ENCODE data around the gene CYP27C1.

The CYP27C1 gene

GRCh38 chr2:127146820-127147502 is 73.1 kb downstream of the CYP27C1 start:
- no peak for DNase-seq

- no peak for DNase-seq
These were observed 73.9 kb downstream of the CYP27C1 start for GRCh38 chr2:127146071-127146725.

- DNase-seq: no peak
These were observed 74.7 kb downstream of the CYP27C1 start for GRCh38 chr2:127145280-127145895.

DNA sequence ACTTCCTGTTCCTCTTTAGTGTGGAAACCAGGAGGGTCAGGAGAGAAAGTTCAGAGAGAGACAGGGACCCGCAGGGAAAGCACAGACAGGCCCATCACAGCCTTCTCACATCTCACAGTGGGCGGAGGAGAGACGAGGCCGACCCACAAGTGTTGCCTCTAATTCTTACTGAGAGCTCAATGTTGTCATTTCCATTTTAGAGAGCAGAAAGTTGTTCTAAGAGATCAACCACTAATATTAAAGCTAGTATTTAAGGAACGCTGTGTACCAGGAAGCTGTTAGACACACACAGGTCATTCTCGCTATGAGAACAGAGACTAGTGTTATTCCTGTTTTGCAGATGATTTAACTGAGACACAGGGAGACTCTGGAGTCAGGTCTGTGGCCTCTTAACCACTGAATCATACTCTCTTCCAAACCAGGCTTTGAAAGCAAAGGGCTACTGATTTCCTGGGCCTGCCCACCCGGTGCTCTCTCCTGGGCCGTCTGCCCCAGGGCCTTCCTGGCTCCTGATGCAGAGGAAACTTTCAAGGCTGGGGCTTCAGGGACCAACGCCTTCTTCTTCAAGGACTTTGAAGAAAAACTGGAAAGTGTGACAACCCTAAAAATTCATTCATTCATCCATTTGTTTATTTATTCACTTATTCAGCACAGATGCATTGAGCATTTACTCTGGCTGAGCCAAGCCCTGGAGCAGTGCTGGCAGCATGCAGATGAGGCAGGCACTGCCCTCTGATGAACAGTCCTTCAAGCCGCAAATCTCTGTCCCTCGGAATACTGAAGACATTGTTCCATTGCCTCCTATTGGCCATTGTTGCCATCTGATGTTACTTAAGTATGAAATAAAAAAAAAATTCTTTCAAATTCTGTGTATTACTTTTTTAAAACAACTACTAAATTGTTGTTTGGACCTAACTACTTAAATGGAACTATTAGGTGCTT is 76.0 kb downstream of the CYP27C1 start:
- DNase-seq: no peak

DNA sequence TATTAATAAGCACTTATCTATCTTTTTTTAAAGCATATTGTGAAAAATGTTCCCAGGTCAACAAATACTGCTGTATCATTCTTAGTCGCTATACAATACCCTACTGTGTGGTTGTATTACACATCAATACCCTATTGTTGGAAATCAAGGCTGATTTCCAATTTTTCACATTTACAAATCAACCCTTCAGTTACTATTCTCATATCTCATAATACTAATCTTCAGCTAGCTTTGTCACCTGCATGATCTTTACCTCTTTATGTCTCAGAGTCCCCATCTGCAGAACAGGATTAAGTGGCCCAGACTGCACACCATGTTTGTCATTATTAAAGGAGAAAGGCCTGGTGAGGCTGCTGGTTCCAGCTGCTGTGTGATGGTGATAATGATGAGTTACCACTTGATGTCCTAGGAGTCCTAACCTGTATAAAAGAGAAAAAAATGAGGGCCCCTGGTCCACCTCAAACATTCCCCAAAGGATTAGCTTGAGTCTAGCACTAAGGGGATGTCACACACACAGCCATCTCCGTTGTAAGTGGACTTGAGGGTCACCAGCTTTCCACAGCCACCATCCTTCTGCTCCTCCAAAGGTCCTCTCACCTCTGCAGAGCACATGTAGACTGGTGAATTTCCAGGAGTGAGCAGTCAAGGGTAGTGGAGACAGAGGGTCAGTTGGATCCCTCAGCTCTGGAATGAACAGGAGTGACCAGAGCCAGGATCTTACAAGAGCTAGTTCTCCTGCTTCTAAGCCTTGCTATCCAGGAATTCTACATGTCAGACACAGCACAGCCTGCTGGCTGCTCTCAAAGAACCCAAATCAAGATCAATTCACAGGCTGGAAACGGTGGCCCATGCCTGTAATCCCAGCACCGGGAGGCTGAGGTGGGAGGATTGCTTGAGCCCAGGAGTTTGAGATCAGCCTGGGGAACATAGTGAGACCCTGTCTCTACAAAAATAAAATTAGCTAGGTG is 77.2 kb downstream of the CYP27C1 start:
- no peak for DNase-seq

- no peak for DNase-seq
These were observed 79.6 kb downstream of the CYP27C1 start for GRCh38 chr2:127140538-127140937.

DNA sequence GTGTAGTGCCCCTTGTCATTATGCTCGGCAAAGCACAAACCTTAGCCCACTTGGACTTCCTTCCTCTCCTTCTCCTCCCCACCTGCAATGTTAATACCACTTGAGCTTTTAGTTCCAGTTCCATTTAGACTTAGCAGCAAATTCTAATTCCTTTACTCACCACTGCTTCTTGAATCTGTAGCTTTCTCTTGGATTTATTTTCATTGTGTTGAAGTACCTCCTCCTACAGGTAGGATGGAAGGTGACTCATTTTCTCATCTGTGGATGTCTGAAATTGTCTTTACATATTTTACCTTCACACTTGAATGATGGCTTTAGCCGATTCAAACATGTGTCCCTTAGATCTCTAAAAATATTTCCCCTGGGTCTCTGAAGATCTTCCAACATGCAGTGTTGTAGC is 80.3 kb downstream of the CYP27C1 start:
- no peak for DNase-seq

- DNase-seq: no peak
These were observed 81.8 kb downstream of the CYP27C1 start for GRCh38 chr2:127138281-127138680.

- no peak for DNase-seq
These were observed 82.4 kb downstream of the CYP27C1 start for GRCh38 chr2:127137741-127138140.

- DNase-seq: no peak
These were observed 82.9 kb downstream of the CYP27C1 start for GRCh38 chr2:127137225-127137624.

DNA sequence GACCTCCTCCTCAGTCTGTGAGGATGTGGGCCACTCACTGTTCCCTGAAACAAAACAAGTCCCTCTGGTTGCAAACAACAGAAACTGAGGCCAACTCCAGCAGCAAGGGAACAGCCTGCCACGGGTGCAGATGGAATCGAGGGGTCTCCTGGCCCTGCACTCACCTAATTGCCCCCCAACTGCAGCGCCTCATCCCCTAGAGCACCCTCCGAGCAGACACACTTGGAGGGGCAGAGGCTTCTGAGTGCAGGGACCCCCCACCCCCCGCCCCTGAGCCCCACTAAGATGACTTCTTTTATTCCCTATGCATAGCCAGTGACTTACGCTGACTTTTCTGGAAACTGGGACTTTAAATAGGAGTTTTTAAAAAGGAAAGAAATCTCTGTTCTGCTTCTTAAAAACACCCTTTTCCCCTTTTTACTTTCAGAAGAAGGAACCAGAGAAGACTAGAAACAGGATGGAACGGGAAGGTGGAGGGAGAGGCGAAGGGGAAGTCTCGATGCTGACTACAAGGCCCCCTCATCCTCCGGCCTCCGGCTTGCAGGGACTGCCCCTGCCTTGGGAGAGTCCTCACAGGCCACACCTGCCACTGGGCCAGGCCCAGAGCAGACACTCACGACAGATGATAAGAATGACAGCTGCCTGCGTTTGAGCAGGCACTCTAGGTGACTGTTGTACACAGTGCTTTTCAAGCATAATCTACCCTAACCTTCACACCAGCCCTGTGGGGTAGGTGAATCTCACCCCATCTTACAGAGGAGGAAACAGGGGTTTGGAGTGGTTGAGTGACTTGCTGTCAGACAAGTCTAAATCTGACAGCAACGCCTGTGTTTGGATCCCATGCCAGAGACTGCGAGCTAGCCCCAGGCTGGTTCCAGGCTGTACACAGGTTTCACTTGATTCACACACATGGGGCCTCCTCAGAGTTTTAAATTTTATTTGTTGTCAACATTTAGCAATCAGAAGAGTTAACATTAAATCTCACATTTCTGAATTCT is 85.0 kb downstream of the CYP27C1 start:
- no peak for DNase-seq

GRCh38 chr2:127134235-127134634 is 85.9 kb downstream of the CYP27C1 start:
- DNase-seq: no peak

All from DMS79 (cell line).